ENCODE data around the gene CCNF. TPM values are rescaled to one million over a fixed set of nuclear protein-coding genes. Genes with fewer than 3 reads are reported as not detected.

CCNF gene
- total and polyA plus RNA-seq, 2 donors: 4.0 to 22.7 TPM

DNA sequence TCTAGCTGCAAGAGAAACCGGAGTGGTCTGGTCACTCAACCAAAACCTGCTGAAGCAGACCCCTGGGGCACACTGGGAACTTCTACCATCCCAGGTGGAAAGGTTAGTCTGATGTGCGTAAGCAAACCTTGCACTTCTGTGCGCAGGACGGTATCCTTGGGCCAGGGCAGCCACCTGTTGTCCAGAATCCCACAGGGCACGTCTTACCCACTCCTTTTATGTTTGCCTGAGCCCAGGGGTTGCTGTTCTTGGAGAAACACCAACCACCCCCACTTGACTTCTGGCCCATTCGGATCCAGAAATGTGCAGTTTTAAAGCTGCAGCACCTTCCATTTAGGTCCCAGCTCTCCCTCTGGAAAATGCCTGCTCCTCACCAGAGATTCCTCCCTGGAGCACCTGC lies 64.4 kb downstream of the CCNF start:
- 97% methylated on average over 6 of the region's 6 CpGs for WGBS
- no peak overlapping the region for H3K4me3 ChIP-seq (ENCODE audit: low read length in 2 of 2)
- DNase-seq (ENCODE audit: low read depth in 6 of 9, low spot score in 9 of 9): no peak

DNA sequence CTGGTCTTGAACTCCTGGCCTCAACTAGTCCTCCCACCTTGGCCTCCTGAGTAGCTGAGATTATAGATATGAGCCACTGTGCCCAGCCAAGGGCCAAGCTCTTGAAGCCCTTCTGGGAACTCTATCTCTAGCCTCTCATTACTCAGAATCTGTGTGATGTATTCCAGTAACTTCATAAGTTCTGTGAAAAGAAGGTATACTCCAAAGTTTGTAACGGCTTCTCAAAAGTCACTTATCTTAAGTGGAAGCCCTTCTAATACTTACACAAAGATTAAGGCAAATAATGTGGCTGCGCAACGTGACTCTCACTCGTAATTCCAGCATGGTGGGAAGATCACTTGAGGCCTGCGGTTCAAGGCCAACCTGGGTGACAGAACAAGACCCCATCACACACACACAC lies 65.4 kb downstream of the CCNF start:
- Histone ChIP-seq H3K36me3 (ENCODE audit: control insufficient read depth in 2 of 2, insufficient read depth in 2 of 2, low read length in 1 of 2) (peaks cover 3 to 13% of the 10 kb centered on the region in 2 donors), H3K27ac (ENCODE audit: low read depth in 1 of 2, low read length in 1 of 2) (no peak overlapping the region), H3K9me3 (ENCODE audit: control insufficient read depth in 2 of 2, insufficient read depth in 1 of 2, low read length in 1 of 2) (no peaks in the 10 kb centered on the region), H3K4me1 (ENCODE audit: control insufficient read depth in 2 of 2, insufficient read depth in 2 of 2, low read length in 2 of 2) (no peaks in the 10 kb centered on the region), H3K27me3 (ENCODE audit: control insufficient read depth in 2 of 2, insufficient read depth in 1 of 2, low read length in 1 of 2) (no peaks in the 10 kb centered on the region), H3K4me3 (ENCODE audit: low read length in 2 of 2) (no peak overlapping the region)
- WGBS: 98% methylated on average over 5 of the region's 5 CpGs
- no peak for DNase-seq (ENCODE audit: low read depth in 6 of 9, low spot score in 9 of 9)

More for the DNA sequence above, 64.4 kb downstream of the CCNF start:
- no peaks in the 10 kb centered on the region for H3K27me3 ChIP-seq (ENCODE audit: control insufficient read depth in 2 of 2, insufficient read depth in 1 of 2, low read length in 1 of 2)
- H3K4me1 ChIP-seq (ENCODE audit: control insufficient read depth in 2 of 2, insufficient read depth in 2 of 2, low read length in 2 of 2): no peaks in the 10 kb centered on the region
- no peaks in the 10 kb centered on the region for H3K9me3 ChIP-seq (ENCODE audit: control insufficient read depth in 2 of 2, insufficient read depth in 1 of 2, low read length in 1 of 2)
- peaks cover 3 to 10% of the 10 kb centered on the region in 2 donors for H3K36me3 ChIP-seq (ENCODE audit: control insufficient read depth in 2 of 2, insufficient read depth in 2 of 2, low read length in 1 of 2)
- no peak overlapping the region for H3K27ac ChIP-seq (ENCODE audit: low read depth in 1 of 2, low read length in 1 of 2)

DNA sequence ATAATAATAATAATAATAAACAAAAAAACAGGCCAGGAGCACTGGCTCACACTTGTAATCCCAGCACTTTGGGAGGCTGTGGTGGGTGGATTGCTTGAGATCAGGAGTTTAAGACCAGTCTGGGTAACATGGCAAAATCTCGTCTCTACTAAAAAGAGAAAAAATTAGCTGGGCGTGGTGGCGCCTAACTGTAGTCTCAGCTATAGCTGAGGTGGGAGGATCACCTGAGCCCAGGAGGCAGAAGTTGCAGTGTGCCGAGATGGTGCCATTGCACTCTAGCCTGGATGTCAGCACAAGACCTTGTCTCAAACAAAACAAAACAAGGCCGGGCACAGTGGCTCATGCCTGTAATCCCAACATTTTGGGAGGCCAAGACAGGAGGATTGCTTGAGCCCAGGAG lies 65.8 kb downstream of the CCNF start:
- no peaks in the 10 kb centered on the region for H3K4me1 ChIP-seq (ENCODE audit: control insufficient read depth in 2 of 2, insufficient read depth in 2 of 2, low read length in 2 of 2)
- peaks cover 3 to 13% of the 10 kb centered on the region in 2 donors for H3K36me3 ChIP-seq (ENCODE audit: control insufficient read depth in 2 of 2, insufficient read depth in 2 of 2, low read length in 1 of 2)
- WGBS: 97% methylated on average over 5 of the region's 5 CpGs
- H3K27me3 ChIP-seq (ENCODE audit: control insufficient read depth in 2 of 2, insufficient read depth in 1 of 2, low read length in 1 of 2): no peaks in the 10 kb centered on the region
- no peak overlapping the region for H3K27ac ChIP-seq (ENCODE audit: low read depth in 1 of 2, low read length in 1 of 2)
- no peaks in the 10 kb centered on the region for H3K9me3 ChIP-seq (ENCODE audit: control insufficient read depth in 2 of 2, insufficient read depth in 1 of 2, low read length in 1 of 2)
- H3K4me3 ChIP-seq (ENCODE audit: low read length in 2 of 2): no peak overlapping the region
- DNase-seq (ENCODE audit: low read depth in 6 of 9, low spot score in 9 of 9): no peak

DNA sequence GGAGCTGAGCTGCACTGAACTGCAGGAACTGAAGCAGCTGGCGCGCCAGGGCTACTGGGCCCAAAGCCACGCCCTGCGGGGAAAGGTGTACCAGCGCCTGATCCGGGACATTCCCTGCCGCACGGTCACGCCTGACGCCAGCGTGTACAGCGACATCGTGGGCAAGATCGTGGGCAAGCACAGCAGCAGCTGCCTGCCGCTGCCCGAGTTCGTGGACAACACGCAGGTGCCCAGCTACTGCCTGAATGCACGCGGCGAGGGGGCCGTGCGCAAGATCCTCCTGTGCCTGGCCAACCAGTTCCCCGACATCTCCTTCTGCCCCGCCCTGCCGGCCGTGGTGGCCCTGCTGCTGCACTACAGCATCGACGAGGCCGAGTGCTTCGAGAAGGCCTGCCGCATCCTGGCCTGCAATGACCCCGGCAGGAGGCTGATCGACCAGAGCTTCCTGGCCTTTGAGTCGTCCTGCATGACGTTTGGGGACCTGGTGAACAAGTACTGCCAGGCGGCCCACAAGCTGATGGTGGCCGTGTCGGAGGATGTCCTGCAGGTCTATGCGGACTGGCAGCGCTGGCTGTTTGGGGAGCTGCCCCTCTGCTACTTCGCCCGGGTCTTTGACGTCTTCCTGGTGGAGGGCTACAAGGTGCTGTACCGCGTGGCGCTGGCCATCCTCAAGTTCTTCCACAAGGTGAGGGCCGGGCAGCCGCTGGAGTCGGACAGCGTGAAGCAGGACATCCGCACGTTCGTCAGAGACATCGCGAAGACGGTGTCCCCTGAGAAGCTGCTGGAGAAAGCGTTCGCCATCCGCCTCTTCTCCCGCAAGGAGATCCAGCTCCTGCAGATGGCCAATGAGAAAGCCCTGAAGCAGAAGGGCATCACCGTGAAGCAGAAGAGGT lies 67.2 kb downstream of the CCNF start:
- Histone ChIP-seq H3K4me3 (ENCODE audit: low read length in 2 of 2) (no peak overlapping the region), H3K36me3 (ENCODE audit: control insufficient read depth in 2 of 2, insufficient read depth in 2 of 2, low read length in 1 of 2) (peaks cover 3 to 13% of the 10 kb centered on the region in 2 donors), H3K27ac (ENCODE audit: low read depth in 1 of 2, low read length in 1 of 2) (no peak overlapping the region), H3K27me3 (ENCODE audit: control insufficient read depth in 2 of 2, insufficient read depth in 1 of 2, low read length in 1 of 2) (no peaks in the 10 kb centered on the region), H3K4me1 (ENCODE audit: control insufficient read depth in 2 of 2, insufficient read depth in 2 of 2, low read length in 2 of 2) (peaks cover 0 to 6% of the 10 kb centered on the region in 2 donors), H3K9me3 (ENCODE audit: control insufficient read depth in 2 of 2, insufficient read depth in 1 of 2, low read length in 1 of 2) (no peaks in the 10 kb centered on the region)
- 98% methylated on average over 62 of the region's 62 CpGs for WGBS
- DNase-seq (ENCODE audit: low read depth in 6 of 9, low spot score in 9 of 9): no peak

DNA sequence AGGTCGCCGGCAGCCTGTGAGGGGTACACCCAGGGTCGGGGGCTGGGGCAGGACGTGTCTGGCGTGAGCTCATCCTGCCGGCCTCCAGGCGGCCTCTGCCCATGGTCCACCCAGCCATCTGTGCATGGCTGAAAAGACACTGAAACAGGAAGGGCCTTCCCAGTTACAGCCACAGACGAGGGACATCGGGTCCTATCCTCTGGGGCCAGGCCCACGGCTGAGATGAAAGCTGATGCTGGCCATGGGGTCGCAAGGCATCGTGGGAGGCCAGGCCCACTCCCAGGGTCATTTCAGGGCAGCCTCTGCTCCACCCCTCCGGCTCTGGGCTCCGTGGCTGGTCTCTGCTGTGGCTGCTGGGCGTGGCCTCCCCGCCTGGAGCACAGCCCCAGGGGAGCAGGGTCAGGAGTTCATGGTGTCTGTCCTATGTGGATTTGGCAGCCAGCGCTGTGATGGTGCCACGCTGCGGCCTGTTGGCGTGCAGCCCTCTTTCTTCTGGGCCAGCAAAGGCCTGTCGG lies 67.9 kb downstream of the CCNF start:
- WGBS: 95% methylated on average over 21 of the region's 21 CpGs
- Histone ChIP-seq H3K9me3 (ENCODE audit: control insufficient read depth in 2 of 2, insufficient read depth in 1 of 2, low read length in 1 of 2) (no peaks in the 10 kb centered on the region), H3K27ac (ENCODE audit: low read depth in 1 of 2, low read length in 1 of 2) (no peak overlapping the region), H3K27me3 (ENCODE audit: control insufficient read depth in 2 of 2, insufficient read depth in 1 of 2, low read length in 1 of 2) (no peaks in the 10 kb centered on the region), H3K4me3 (ENCODE audit: low read length in 2 of 2) (no peak overlapping the region), H3K4me1 (ENCODE audit: control insufficient read depth in 2 of 2, insufficient read depth in 2 of 2, low read length in 2 of 2) (peaks cover 0 to 13% of the 10 kb centered on the region in 2 donors), H3K36me3 (ENCODE audit: control insufficient read depth in 2 of 2, insufficient read depth in 2 of 2, low read length in 1 of 2) (peaks cover 3 to 13% of the 10 kb centered on the region in 2 donors)
- DNase-seq (ENCODE audit: low read depth in 6 of 9, low spot score in 9 of 9): no peak

DNA sequence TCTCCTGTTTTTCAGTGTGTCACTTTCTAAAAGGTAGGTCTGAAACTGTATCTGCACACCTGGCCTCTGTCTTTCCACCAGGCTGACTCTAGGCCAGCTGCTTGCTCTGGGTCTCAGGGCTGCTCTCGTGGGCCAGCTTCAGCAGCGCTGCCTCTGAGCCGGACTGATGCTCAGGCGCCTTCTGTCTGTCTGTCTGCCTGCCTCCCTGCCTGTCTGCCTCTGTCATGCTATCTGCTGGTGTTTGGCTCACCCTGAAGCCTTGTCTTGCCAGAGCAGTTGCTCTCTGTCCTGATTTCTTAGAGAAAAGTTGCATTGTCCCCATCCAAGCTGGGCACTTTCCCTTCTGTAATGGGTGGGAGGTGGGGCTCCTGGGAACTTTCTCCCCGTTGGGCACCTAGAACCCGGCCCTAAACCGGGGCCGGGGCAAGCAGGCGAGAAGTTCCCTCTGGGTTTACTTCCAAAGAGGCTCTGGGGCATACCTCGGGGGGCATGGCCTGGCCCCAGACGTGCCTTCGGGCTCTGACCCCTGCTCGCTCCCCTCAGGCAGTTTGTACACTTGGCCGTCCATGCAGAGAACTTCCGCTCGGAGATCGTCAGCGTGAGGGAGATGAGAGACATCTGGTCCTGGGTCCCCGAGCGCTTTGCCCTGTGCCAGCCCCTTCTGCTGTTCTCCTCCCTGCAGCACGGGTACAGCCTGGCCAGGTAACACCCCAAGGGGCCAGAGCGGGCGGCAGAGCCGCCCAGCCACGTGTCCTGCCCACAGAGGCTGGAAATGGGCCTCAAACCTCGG lies 68.6 kb downstream of the CCNF start:
- no peaks in the 10 kb centered on the region for H3K27me3 ChIP-seq (ENCODE audit: control insufficient read depth in 2 of 2, insufficient read depth in 1 of 2, low read length in 1 of 2)
- no peak overlapping the region for H3K4me3 ChIP-seq (ENCODE audit: low read length in 2 of 2)
- DNase-seq (ENCODE audit: low read depth in 6 of 9, low spot score in 9 of 9): no peak
- H3K36me3 ChIP-seq (ENCODE audit: control insufficient read depth in 2 of 2, insufficient read depth in 2 of 2, low read length in 1 of 2): peaks cover 3 to 13% of the 10 kb centered on the region in 2 donors
- H3K4me1 ChIP-seq (ENCODE audit: control insufficient read depth in 2 of 2, insufficient read depth in 2 of 2, low read length in 2 of 2): peaks cover 0 to 20% of the 10 kb centered on the region in 2 donors
- 94% methylated on average over 26 of the region's 26 CpGs for WGBS
- no peaks in the 10 kb centered on the region for H3K9me3 ChIP-seq (ENCODE audit: control insufficient read depth in 2 of 2, insufficient read depth in 1 of 2, low read length in 1 of 2)
- no peak overlapping the region for H3K27ac ChIP-seq (ENCODE audit: low read depth in 1 of 2, low read length in 1 of 2)

DNA sequence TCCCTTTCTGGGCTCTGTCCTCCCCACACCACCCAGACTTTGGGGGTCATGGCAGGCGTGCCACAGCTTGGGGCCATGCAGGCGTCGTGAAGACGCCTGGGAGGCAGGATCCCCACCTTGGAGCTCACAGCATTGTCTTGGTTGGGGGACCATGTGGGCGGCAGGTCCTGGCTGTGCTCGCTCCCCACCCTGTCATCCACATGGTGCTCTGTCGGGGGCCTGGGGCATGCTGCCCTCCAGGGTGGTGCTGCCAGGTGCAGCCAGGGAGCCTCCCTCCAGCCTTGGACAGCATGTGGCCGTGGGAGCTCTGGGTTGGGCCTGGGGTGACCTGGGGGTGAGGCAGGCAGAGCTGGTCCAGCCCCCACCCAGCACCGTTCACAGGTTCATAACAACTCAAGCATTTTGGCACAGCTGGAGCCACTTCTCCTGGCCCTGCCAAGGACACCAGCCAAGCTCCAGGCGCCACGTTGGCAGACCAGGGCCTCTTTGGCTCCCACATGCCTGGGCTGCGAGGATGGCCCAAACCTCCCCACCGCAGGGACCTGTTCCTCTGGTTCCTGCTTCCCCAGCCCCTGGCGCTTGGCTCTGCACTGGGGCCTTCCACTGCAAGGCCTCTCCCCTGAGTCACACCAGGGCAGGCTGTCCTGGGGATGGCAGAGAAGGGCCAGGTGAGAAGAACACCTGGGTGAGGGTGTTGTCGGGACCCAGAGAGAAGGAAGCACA lies 69.4 kb downstream of the CCNF start:
- peaks cover 0 to 21% of the 10 kb centered on the region in 2 donors for H3K4me1 ChIP-seq (ENCODE audit: control insufficient read depth in 2 of 2, insufficient read depth in 2 of 2, low read length in 2 of 2)
- no peak for DNase-seq (ENCODE audit: low read depth in 6 of 9, low spot score in 9 of 9)
- H3K36me3 ChIP-seq (ENCODE audit: control insufficient read depth in 2 of 2, insufficient read depth in 2 of 2, low read length in 1 of 2): peaks cover 3 to 13% of the 10 kb centered on the region in 2 donors
- no peaks in the 10 kb centered on the region for H3K27me3 ChIP-seq (ENCODE audit: control insufficient read depth in 2 of 2, insufficient read depth in 1 of 2, low read length in 1 of 2)
- no peaks in the 10 kb centered on the region for H3K9me3 ChIP-seq (ENCODE audit: control insufficient read depth in 2 of 2, insufficient read depth in 1 of 2, low read length in 1 of 2)
- no peak overlapping the region for H3K27ac ChIP-seq (ENCODE audit: low read depth in 1 of 2, low read length in 1 of 2)
- no peak overlapping the region for H3K4me3 ChIP-seq (ENCODE audit: low read length in 2 of 2)
- WGBS: 95% methylated on average over 15 of the region's 15 CpGs

DNA sequence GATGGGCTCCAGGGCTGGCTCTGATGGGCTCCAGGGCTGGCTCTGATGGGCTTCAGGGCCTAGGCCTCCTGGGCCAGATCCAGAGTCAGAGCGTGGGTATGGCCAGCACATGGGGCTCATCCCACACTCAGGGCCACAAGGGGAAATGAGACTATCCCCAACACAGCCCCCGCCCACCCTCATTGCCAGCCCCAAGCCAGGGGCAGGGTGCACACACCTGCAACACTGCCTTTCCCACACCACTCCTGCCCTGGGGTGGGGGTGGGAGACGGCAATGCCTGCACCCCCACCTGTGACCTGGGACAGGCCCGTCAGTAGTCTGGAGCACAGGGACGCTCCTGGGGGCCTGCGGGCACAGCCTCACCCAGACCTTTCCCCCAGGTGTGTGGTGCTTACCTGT lies 70.2 kb downstream of the CCNF start:
- no peak overlapping the region for H3K27ac ChIP-seq (ENCODE audit: low read depth in 1 of 2, low read length in 1 of 2)
- no peaks in the 10 kb centered on the region for H3K27me3 ChIP-seq (ENCODE audit: control insufficient read depth in 2 of 2, insufficient read depth in 1 of 2, low read length in 1 of 2)
- no peak overlapping the region for H3K4me3 ChIP-seq (ENCODE audit: low read length in 2 of 2)
- H3K4me1 ChIP-seq (ENCODE audit: control insufficient read depth in 2 of 2, insufficient read depth in 2 of 2, low read length in 2 of 2): peaks cover 0 to 21% of the 10 kb centered on the region in 2 donors
- H3K9me3 ChIP-seq (ENCODE audit: control insufficient read depth in 2 of 2, insufficient read depth in 1 of 2, low read length in 1 of 2): no peaks in the 10 kb centered on the region
- 97% methylated on average over 6 of the region's 6 CpGs for WGBS
- no peak for DNase-seq (ENCODE audit: low read depth in 6 of 9, low spot score in 9 of 9)
- peaks cover 3 to 13% of the 10 kb centered on the region in 2 donors for H3K36me3 ChIP-seq (ENCODE audit: control insufficient read depth in 2 of 2, insufficient read depth in 2 of 2, low read length in 1 of 2)
